Ovary (tissue), 9 donors: ENCODE data around the gene DDN. TPM values are rescaled to one million over a fixed set of nuclear protein-coding genes. Genes with fewer than 3 reads are reported as not detected.

ENCODE experiments used
- DNase-seq, 5 donors: peaks; one replicate each; pipeline ENCODE4 v3.0.0-alpha.2; 2019 to 2020
- H3K27ac ChIP-seq, 2 donors: fragments of 200-600 bp; one replicate each; pipeline versions ENCODE4 v1.5.1 to v1.8.0; 2019 to 2022
- H3K27me3 ChIP-seq: fragments of 200-600 bp; one replicate; pipeline ENCODE4 v1.8.0; 2022
- H3K36me3 ChIP-seq: fragments of 200-600 bp; sonication (generic); one replicate; pipeline ENCODE4 v1.5.1; 2019
- H3K4me1 ChIP-seq: one replicate; pipeline ENCODE4 v1.8.1; 2013; ENCODE audit warnings: mild to moderate bottlenecking, moderate library complexity; ENCODE audit not compliant: insufficient read depth
- H3K4me3 ChIP-seq: fragments of 200-600 bp; sonication (generic); one replicate; pipeline ENCODE4 v1.5.1; 2017
- H3K9me3 ChIP-seq, 2 donors: fragments of 200-600 bp in 1 of 2; sonication (generic) in 1 of 2; one replicate each; pipeline versions ENCODE4 v1.5.1 to v1.8.1; 2013 to 2019; ENCODE audit warnings: mild to moderate bottlenecking in 1 of 2, moderate library complexity in 1 of 2
- EP300 ChIP-seq: sonication (generic); formaldehyde crosslinking; IDR thresholded peaks from one replicate; pipeline ENCODE4 v1.6.1; 2017; ENCODE audit warnings: antibody characterized with exemption
- POLR2A ChIP-seq: fragments of 450-650 bp; IDR thresholded peaks from one replicate; pipeline ENCODE4 v1.6.1; 2017; ENCODE audit warnings: antibody characterized with exemption, mild to moderate bottlenecking, moderate library complexity
- WGBS, 3 donors: extraction: QIAGEN DNeasy Blood & Tissue Kit in 1 of 3; methylation state at CpG; one replicate each; pipeline versions ENCODE4 v1.1.5 to v1.1.7; 2013 to 2017; 5-methylcytosine and 5-hydroxymethylcytosine counted together
- intact Hi-C, 4 donors: fragments of 100-400 bp; cut with DNase I; formaldehyde crosslinking; loops; one replicate each; pipeline versions ENCODE4 v1.11.0 to v1.15.1; 2022 to 2023
- polyA plus RNA-seq, 2 donors: library from polyadenylated mRNA; stranded (reverse); fragments of 200-250 nt in 1 of 2; fragments of 350-450 nt in 1 of 2; fragmentation: Illumina TruSeq in 1 of 2; extraction: RNeasy Lipid Tissue Mini Kit (QIAGEN cat#74804) in 1 of 2; gene quantifications; one replicate each; pipeline ENCODE4 v1.2.3, GENCODE V29; 2013 to 2014
- total RNA-seq, 7 donors: library from RNA; depleted of rRNA in 2 of 7; stranded (reverse); fragments of >200 nt in 2 of 7; fragmentation: NEBNext Ultra II Directional in 3 of 7; extraction: Animal tissue kit (Norgen Biotek cat#: 25700) in 3 of 7; gene quantifications; one replicate each; pipeline versions ENCODE4 v1.1.0 to v1.2.4, GENCODE V29; 2016 to 2023
- TF ChIP-seq, protein P1 (sequence below), 3 donors: fragments of 450-650 bp in 2 of 3; fragments of 200-600 bp in 1 of 3; IDR thresholded peaks; one replicate each; pipeline versions ENCODE4 v1.5.1 to v1.8.0; 2016 to 2022; ENCODE audit warnings: antibody characterized with exemption in 3 of 3, mild to moderate bottlenecking in 1 of 3
- donor health status: DM: no; HTN: no; CAD: no; lungs with moderate emphysema.
- donor health status: DM: no; HTN: no; CAD: no.
- donor health status: Bipolar disorder and iron deficiency.
- donor health status: DM: yes; HTN: yes; CAD: no.
- donor health status: DM: no; HTN: no; CAD: no.
- donor health status: DM: yes; HTN: yes; CAD: no.

Gene DDN
- total and polyA plus RNA-seq, 9 donors = 0.04 to 0.28 (median 0.05) TPM; not detected in 6

GRCh38 chr12:49040364-49040855 lies 41.2 kb upstream of the DDN start:
- no peak overlapping the region for H3K27ac ChIP-seq
- no peaks in the 10 kb centered on the region for H3K4me1 ChIP-seq
- H3K4me3 ChIP-seq = no peak overlapping the region
- peak in 1 of 5 donors; percentile 20 for DNase-seq
- WGBS, 3 donors = 88 to 92% (median 88%) methylated on average over 14 of the region's 14 CpGs
- H3K9me3 ChIP-seq = no peaks in the 10 kb centered on the region
- no peaks in the 10 kb centered on the region for H3K27me3 ChIP-seq
- no peaks in the 10 kb centered on the region for H3K36me3 ChIP-seq
- TF ChIP-seq, protein P1, sequence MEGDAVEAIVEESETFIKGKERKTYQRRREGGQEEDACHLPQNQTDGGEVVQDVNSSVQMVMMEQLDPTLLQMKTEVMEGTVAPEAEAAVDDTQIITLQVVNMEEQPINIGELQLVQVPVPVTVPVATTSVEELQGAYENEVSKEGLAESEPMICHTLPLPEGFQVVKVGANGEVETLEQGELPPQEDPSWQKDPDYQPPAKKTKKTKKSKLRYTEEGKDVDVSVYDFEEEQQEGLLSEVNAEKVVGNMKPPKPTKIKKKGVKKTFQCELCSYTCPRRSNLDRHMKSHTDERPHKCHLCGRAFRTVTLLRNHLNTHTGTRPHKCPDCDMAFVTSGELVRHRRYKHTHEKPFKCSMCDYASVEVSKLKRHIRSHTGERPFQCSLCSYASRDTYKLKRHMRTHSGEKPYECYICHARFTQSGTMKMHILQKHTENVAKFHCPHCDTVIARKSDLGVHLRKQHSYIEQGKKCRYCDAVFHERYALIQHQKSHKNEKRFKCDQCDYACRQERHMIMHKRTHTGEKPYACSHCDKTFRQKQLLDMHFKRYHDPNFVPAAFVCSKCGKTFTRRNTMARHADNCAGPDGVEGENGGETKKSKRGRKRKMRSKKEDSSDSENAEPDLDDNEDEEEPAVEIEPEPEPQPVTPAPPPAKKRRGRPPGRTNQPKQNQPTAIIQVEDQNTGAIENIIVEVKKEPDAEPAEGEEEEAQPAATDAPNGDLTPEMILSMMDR (IDR thresholded peaks at IDR 0.05) = no peak
- no peak for TF ChIP-seq POLR2A
- intact Hi-C loops = no loop called here

GRCh38 chr12:49039421-49040363 lies 40.5 kb upstream of the DDN start:
- intact Hi-C loops = no loop called here
- 89 to 90% (median 89%) methylated on average over 30 of the region's 30 CpGs for WGBS, 3 donors

DNA sequence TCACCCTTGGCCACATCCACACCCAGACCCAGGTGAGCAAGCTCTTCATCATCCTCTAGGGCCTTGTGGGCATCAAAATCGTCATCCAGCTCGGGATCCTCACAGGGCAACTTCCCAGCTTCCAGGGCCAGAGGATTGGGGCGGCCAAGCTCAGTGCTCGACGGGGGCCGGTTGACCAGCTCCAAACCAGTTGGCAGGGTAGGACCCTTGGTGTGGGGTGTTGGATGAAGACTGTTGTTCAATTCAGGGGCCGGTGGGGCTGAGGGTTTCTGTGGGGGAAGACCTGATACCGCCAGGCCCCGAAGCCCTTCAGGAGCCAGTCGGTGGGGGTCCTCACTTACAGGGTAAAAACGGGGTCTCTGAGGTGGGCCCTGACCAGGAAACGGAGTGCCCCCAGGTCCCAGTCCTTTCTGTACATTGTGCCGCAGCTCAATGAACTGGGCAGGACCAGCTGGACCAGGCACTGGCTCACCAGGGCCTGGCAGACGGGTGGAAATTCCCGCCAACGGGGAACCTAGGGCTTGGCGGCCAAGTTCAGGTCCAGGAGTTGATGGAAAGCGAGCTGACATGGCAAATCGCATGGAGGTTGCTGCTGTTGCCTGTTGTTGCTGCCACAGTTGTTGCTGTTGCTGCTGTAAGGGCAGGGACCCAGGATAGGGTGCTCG lies 39.2 kb upstream of the DDN start:
- 90% methylated on average over 20 of the region's 20 CpGs for WGBS, 3 donors
- H3K9me3 ChIP-seq = no peaks in the 10 kb centered on the region
- DNase-seq = peak in 2 of 5 donors; percentile 20 to 35
- no peaks in the 10 kb centered on the region for H3K4me1 ChIP-seq
- no peak overlapping the region for H3K4me3 ChIP-seq
- no peak overlapping the region for H3K27ac ChIP-seq
- H3K27me3 ChIP-seq = no peaks in the 10 kb centered on the region
- TF ChIP-seq EP300 = no peak
- intact Hi-C loops = no loop called here
- H3K36me3 ChIP-seq = no peaks in the 10 kb centered on the region

More at GRCh38 chr12:49039421-49040363, 40.5 kb upstream of the DDN start:
- Histone ChIP-seq H3K36me3 (no peaks in the 10 kb centered on the region), H3K4me1 (no peaks in the 10 kb centered on the region), H3K27ac (no peak overlapping the region), H3K27me3 (no peaks in the 10 kb centered on the region), H3K4me3 (no peak overlapping the region), H3K9me3 (no peaks in the 10 kb centered on the region)
- peak in 2 of 5 donors; percentile 27 to 28 for DNase-seq
- TF ChIP-seq, protein P1 (IDR thresholded peaks at IDR 0.05) = no peak
- TF ChIP-seq POLR2A (no peak), EP300 (no peak)

GRCh38 chr12:49037947-49038237 lies 38.7 kb upstream of the DDN start:
- Histone ChIP-seq H3K4me3 (no peak overlapping the region), H3K27ac (no peak overlapping the region), H3K4me1 (no peaks in the 10 kb centered on the region), H3K9me3 (no peaks in the 10 kb centered on the region), H3K36me3 (no peaks in the 10 kb centered on the region), H3K27me3 (no peaks in the 10 kb centered on the region)
- TF ChIP-seq, protein P1 (IDR thresholded peaks at IDR 0.05) = no peak
- no peak for TF ChIP-seq EP300
- TF ChIP-seq POLR2A = no peak
- intact Hi-C loops = no loop called here
- no peak for DNase-seq
- WGBS, 3 donors = 83 to 88% (median 84%) methylated on average over 7 of the region's 7 CpGs
